Activated CD4-positive, alpha-beta T cell treated with anti-CD3 and anti-CD28 coated beads, Interleukin-2, amount 50 U/mL, for 48 hours (primary cell): ENCODE measurements around the gene PLLP.

Source experiments
- DNase-seq, 2 experiments: peaks; one replicate each; pipeline ENCODE4 v3.0.0-alpha.2; 2020

Gene PLLP

GRCh38 chr16:57253466-57253865, 31.0 kb downstream of the PLLP start:
- DNase-seq: no peak

- DNase-seq: no peak
Measured at GRCh38 chr16:57252148-57252721, 32.2 kb downstream of the PLLP start.

- DNase-seq: no peak
Measured at GRCh38 chr16:57251352-57251751, 33.1 kb downstream of the PLLP start.

DNA sequence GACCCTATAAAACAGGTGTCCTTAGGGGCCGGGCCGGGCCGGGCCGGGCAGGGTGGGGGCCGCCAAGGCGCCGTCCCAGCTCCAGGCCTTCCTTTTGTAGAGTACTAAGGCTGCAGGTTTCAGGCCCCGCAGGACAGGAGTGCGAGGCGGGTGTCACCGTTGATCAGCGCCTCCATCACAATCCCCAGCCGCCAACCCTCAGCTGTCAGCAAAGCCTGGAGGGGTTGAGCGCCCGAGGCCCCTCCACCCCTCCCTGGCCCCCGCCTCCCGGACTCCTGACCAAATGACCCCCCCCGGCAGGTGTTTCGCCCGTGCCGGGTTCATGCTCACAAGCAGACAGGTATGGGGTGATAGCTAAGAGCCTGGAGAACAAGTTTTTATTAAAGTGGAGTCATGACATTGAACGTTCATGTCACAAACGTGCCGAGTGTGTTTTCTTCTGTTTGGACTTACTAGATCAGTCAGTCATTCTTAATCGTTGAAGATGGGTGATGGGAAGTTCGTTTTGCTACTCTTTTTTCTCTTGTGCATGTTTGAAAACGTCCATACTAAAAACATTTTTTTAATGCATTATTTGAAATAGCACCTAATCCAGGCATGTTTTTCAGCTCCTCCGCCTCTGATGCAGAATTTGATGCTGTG, 38.9 kb downstream of the PLLP start:
- DNase-seq: peak in 1 of 2 experiments; percentile 29

DNA sequence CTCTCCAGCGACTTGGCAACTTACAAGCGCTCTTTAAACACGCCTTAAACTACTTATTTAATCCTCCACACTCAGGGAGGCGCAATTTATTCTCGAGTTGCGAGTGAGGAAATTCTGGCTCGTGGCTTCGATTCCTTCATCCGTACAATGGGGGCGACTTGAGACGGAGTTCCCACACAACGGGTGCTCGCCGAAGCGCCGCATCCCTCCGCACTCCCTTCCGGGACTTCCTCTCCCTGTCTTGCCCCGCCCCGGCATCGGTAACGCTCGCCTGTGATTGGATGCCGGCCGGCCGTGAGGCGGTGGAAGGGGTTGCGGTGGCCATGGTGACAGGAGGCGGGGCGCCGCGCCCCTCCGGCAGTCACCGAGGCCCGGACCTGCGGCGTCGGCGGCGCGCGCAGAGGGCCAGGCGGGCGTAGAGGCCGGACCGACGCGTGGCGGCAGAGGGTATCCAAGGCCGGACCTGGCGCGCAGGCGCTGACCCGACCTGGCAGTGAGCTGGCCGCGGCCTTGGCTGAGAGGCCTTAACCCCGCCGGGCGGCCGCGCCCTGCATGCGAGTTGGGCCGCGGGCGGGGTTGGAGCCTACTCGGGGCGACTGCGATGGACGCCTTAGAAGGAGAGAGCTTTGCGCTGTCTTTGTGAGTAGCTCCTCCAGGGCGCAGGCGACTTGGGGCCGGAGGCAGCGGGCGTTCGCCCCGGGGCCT, 39.6 kb downstream of the PLLP start, which contains the start of gene ARL2BP:
Gene ARL2BP, plus strand, starts transcription at position 493 of the 705 bp plus-strand sequence. Its CDS starts 109 bp downstream, at position 602.
- DNase-seq: peak; percentile 98 to 99

- DNase-seq: no peak
Measured at GRCh38 chr16:57244463-57244766, 40.1 kb downstream of the PLLP start.

GRCh38 chr16:57242650-57243049, 41.8 kb downstream of the PLLP start:
- no peak for DNase-seq

DNA sequence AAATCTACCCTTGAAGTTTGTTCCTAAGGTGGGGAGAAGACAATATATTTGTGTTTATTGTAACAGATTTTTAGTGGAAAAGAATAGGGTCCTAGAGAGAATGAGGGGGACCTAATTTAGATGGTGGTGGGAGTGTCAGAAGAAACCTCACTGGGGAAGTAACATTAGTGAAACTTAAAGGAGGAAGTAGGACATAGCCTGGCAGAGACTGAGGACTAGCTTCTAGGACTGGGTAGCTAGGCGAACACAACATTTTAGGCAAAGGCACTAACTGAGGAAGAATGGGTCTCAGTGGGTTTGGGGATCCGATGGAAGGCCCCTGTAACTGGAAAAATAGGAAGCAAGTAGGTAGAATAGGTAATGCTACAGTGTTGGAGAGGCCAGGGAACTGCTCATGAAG, 43.6 kb downstream of the PLLP start:
- no peak for DNase-seq

DNA sequence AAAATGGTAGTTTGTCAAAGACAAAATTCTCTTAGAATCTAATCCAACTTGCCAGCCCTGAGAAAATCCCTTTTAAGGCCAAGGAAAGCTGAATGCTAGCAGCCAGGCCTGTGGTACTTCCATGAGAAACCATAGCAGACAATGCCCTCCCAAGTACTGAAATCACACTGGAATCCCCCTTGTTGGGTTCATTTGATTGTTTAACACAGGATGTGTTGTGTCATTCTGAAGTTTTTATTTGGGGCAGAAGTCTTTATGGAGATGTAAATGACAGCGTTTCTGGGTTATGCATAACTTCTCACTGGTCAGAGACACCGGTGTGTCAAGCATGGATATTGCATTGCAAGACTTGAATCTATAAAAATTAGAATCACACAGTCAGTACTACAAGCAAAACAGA, 45.4 kb downstream of the PLLP start:
- no peak for DNase-seq

- DNase-seq: no peak
Measured at GRCh38 chr16:57238682-57239081, 45.8 kb downstream of the PLLP start.

DNA sequence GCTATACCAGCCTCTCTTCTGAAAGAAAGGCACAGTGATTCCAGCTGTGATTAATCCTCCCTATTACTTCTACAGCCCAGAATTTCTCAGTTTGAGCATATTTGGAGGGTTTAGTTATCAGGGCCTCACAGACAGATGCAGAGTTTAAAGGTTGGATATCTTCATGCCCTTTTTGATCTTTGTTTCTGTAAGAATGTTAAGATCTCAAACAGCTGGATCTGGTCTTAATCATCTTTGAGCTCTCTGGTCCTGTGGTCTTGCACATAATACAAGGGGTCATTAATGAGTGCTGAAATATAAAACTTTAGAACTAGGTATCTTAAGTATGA, 48.5 kb downstream of the PLLP start:
- no peak for DNase-seq

GRCh38 chr16:57235128-57236021, 49.1 kb downstream of the PLLP start:
- peak; percentile 29 to 53 for DNase-seq

DNA sequence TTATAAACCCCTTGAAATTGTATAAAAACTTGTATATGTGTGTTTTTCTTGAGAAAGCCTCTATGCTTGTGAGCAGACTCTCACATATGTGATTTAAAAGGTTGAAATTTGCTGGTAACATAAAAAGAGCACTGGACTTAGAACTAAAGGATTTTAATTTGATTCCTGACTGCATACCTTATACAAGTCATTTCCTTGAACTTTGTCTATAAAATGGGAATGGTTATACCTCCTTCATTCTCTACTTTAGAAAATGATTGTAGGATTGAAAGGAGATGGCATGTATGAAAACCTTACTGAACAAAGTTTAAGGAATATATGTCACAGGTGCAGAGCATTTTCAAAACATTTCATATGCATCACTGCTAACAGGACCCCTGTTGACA, 49.8 kb downstream of the PLLP start:
- DNase-seq: no peak

DNA sequence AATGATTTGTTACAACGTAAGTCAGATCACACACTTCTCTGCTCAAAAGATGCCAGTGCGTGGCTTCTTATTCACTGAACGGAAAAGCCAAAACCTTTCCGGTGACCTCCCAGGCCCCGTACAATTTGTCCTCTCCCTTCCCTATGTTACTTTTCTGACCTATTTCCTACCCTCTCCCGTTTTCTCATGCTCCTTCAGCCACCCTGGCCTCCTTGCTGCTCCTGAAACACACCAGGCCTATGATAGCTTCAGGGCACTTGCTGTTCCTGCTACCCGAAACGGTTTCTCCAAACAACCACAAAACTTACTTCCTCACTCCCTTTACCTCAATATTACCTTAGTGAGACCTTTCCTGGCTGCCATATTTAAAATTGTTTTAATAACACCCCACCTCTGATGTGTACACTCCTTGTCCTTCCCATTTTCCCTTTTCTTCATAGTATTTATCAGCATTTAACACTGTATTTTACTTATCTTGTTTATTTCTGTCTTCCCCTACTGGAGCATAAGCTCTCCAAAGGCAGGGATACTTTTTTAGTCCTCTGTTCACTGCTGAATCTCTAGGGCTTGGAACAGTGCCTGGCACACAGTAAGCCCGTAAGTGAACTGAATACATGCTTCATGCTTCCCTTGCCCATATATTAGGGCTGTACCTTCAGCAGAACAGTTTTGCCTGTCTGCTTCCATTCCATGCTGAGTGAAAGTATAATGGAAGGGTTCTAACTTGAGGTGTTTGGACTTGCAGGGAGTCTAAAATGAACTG, 50.3 kb downstream of the PLLP start:
- no peak for DNase-seq

DNA sequence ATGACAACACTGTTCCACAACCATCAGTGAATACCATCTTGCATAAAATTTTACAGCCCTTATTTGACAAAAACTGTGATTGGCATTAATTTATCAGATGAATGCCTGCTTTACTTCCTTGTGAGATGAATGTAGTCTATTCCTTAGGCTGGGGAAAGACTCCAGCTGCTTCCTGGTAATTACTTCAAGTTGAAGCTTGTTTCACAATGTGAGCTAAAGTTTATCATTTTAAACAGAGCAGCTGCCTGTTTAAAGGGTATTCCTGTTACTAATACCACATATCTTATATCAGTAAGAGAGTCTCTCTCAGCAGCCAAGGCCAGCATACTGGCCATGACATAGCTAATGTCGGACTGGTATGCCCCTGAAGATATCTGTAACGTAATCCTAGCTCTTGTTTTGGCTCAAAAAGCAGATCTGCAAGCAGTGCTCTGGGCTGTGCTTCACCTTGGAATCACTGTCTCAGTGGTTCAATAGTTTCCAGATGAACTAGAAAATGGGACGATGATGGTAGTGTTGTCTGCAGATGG, 52.6 kb downstream of the PLLP start:
- no peak for DNase-seq

GRCh38 chr16:57229079-57229478, 55.4 kb downstream of the PLLP start:
- DNase-seq: no peak

DNA sequence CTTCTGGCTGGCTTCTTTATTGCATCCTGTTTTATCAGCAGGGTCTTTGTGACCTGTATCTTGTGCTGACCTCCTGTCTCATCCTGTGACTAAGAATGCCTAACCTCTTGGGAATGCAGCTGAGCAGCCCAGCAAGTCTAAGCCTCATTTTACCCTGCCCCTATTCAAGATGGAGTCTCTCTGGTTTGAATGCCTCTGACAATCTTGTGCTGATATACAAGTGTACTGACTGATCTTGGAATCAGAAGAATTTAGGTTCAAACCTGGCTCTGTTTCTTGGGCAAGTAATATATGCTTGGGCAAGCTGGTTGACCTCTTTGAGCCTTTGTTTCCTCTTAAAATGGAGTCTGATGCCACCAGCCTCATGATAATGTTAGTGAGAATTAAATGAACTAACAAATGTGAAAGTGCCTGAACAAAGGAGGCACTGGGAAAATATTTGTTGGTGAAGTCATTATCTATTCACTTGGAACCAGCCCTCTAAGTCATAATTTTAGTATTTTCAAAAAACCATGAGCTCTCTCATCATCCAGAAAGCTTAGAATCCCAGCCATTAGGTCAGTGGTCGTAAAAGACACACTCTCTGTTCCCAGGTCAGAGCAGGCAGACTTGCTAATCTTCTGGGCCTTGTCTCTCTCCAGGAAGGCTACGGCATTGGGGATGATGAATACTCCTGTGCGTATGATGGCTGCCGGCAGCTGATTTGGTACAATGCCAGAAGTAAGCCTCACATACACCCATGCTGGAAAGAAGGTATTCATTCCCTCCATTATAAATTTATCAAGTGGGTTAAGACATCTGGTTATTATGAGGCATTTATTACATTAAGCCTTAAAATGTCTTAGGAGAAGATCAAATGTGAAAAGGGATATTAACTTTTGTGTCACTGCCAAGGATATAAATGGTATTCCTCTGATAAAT, 57.5 kb downstream of the PLLP start:
- no peak for DNase-seq

GRCh38 chr16:57225978-57226377, 58.5 kb downstream of the PLLP start:
- no peak for DNase-seq

- no peak for DNase-seq
Measured at GRCh38 chr16:57224651-57225335, 59.7 kb downstream of the PLLP start.

GRCh38 chr16:57223057-57223456, 61.4 kb downstream of the PLLP start:
- no peak for DNase-seq

DNA sequence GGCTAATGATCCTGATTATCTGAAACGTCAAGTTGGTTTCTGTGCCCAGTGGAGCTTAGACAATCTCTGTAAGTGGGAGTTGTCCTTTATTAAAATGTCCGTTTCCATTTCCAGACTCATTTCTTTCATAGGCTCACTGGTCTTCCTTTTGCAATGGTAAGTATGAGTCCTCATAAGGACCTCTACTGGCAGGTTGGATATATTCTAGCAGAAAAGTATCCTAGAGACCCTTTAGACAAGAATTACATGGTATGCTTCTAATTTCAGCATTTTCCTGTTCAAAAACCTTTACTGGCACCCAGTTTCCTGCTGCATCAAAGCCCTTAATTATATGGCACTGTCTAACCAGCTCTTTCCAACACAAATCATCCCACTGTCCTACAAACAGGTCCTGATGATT, 67.5 kb downstream of the PLLP start:
- no peak for DNase-seq
